K562 (cell line): ENCODE results near the gene NSUN6. TPM values are rescaled to one million over a fixed set of nuclear protein-coding genes. Genes with fewer than 3 reads are reported as not detected.

Source experiments
- ATAC-seq: fragments of 200-7000 bp; cut with Tn5 transposase; 3 replicates; pipeline ENCODE4 v1.9.1; 2020; ENCODE audit warnings: moderate library complexity
- BruUV-seq: library from RNA; stranded (reverse); fragments of 400-500 nt; replicated peaks from 2 replicates; lab custom pipeline; 2021; lab: Mats Ljungman, UMichigan
- CTCF ChIA-PET: fragments of 300-600 bp; formaldehyde crosslinking; extraction: SDS; loops from one replicate; lab custom pipeline; 2021; ENCODE audit warnings: low intra/inter-chr PET ratio; lab: Yijun Ruan, JAX
- POLR2A ChIA-PET: fragments of 300-600, 350-650 bp; sonication (Branson Sonifier 250); formaldehyde crosslinking; extraction: SDS; loops from one replicate; lab custom pipeline; 2021; ENCODE audit warnings: antibody characterized with exemption, inconsistent platforms; lab: Yijun Ruan, JAX
- DNase-seq, 4 experiments: peaks; one replicate each; pipeline versions ENCODE4 v3.0.0 to v3.0.0-alpha.2; 2011 to 2018; ENCODE audit warnings: low spot score in 3 of 4, mixed read lengths in 3 of 4; ENCODE audit errors: extremely low read depth in 1 of 4
- FAIRE-seq: peaks from 2 replicates; lab custom pipeline; 2011; peaks lifted over from hg19 to GRCh38; lab: Jason Lieb, UNC
- H2AFZ ChIP-seq: 2 replicates; pipeline ENCODE4 v1.6.0; 2011; ENCODE audit warnings: low read depth, low read length, control low read depth, inconsistent platforms
- H3K27ac ChIP-seq: fragments of 200-600 bp; 3 replicates; pipeline ENCODE4 v1.8.0; 2011; ENCODE audit warnings: low read depth, mild to moderate bottlenecking, control low read depth, inconsistent platforms, low read length, moderate library complexity, mixed read lengths; ENCODE audit errors: extremely low read depth
- H3K27me3 ChIP-seq, 2 experiments: fragments of 300-600 bp in 1 of 2; 2 replicates in 1 of 2; 3 replicates in 1 of 2; pipeline versions ENCODE4 v1.6.0 to v1.8.0; 2011; ENCODE audit warnings: inconsistent platforms in 2 of 2, low read length in 2 of 2, mild to moderate bottlenecking in 1 of 2, mixed read lengths in 1 of 2, moderate library complexity in 1 of 2; ENCODE audit not compliant: control insufficient read depth in 2 of 2, insufficient read depth in 2 of 2
- H3K36me3 ChIP-seq: fragments of 300-600 bp; 3 replicates; pipeline ENCODE4 v1.8.0; 2011; ENCODE audit warnings: mild to moderate bottlenecking, low read length, inconsistent platforms; ENCODE audit not compliant: control insufficient read depth, insufficient read depth
- H3K4me1 ChIP-seq, 2 experiments: fragments of 200-600 bp in 1 of 2; replicated peaks in 1 of 2; 2 replicates in 1 of 2; 3 replicates in 1 of 2; pipeline versions ENCODE4 v1.5.1 to v1.8.0; 2011; ENCODE audit warnings: inconsistent platforms in 2 of 2, low read length in 2 of 2, mild to moderate bottlenecking in 1 of 2, mixed read lengths in 1 of 2, moderate library complexity in 1 of 2; ENCODE audit not compliant: control insufficient read depth in 2 of 2, insufficient read depth in 2 of 2
- H3K4me2 ChIP-seq: 2 replicates; pipeline ENCODE4 v1.6.1; 2011; ENCODE audit warnings: low read length, control low read depth, inconsistent platforms, mixed read lengths; ENCODE audit not compliant: insufficient read depth
- H3K4me3 ChIP-seq: fragments of 200-600 bp; sonication (generic), shearing (Covaris generic); 2 replicates; pipeline ENCODE4 v1.5.1; 2016; ENCODE audit warnings: control low read depth, inconsistent platforms
- H3K79me2 ChIP-seq: fragments of 200-600 bp; 3 replicates; pipeline ENCODE4 v1.8.0; 2011; ENCODE audit warnings: low read length, inconsistent platforms; ENCODE audit not compliant: control insufficient read depth, insufficient read depth
- H3K9ac ChIP-seq, 2 experiments: 2 replicates each; pipeline versions ENCODE4 v1.6.0 to v1.6.1; 2011; ENCODE audit warnings: low read depth in 2 of 2, low read length in 2 of 2, control low read depth in 1 of 2, inconsistent platforms in 1 of 2, mild to moderate bottlenecking in 1 of 2, mixed read lengths in 1 of 2; ENCODE audit not compliant: insufficient read depth in 1 of 2
- H3K9me1 ChIP-seq: one replicate; pipeline ENCODE4 v1.6.0; 2011; ENCODE audit warnings: inconsistent platforms, mild to moderate bottlenecking, low read length, moderate library complexity; ENCODE audit not compliant: control insufficient read depth, insufficient read depth
- H3K9me3 ChIP-seq: replicated peaks from 2 replicates; pipeline ENCODE4 v1.5.1; 2011; ENCODE audit warnings: low read depth, low read length, inconsistent platforms; ENCODE audit not compliant: control insufficient read depth, insufficient read depth
- H4K20me1 ChIP-seq: replicated peaks from 2 replicates; pipeline ENCODE4 v1.6.1; 2011; ENCODE audit warnings: low read length, inconsistent platforms, mixed read lengths; ENCODE audit not compliant: control insufficient read depth, insufficient read depth
- NEUROD1 ChIP-seq: fragments of 150-350 bp; IDR thresholded peaks from 2 replicates; pipeline ENCODE4 v1.6.1; 2014; ENCODE audit warnings: borderline replicate concordance, low read length, low read depth; ENCODE audit not compliant: partially characterized antibody
- PYGO2 ChIP-seq: fragments of 450-650 bp; IDR thresholded peaks from 2 replicates; pipeline ENCODE4 v1.6.1; 2016; ENCODE audit warnings: mild to moderate bottlenecking, missing genetic modification characterization, moderate library complexity, missing compliant biosample characterization
- WGBS: fragments of 100-300 bp; shearing (Covaris generic); methylation state at CpG from one replicate; pipeline ENCODE4 v1.1.6; 2016; ENCODE audit warnings: low coverage, mixed read lengths; ENCODE audit not compliant: insufficient coverage; ENCODE audit errors: missing lambda C conversion rate; 5-methylcytosine and 5-hydroxymethylcytosine counted together
- in situ Hi-C: fragments of 300-500 bp; cut with MboI; formaldehyde crosslinking; loops from 4 replicates; pipeline ENCODE4 v1.15.0; 2018; ENCODE audit warnings: inconsistent platforms, mixed read lengths
- intact Hi-C: fragments of 100-400 bp; cut with micrococcal nuclease; formaldehyde crosslinking; loops from 2 replicates; pipeline ENCODE4 v1.14.2; 2022
- polyA plus RNA-seq, 8 experiments: library from polyadenylated mRNA; depleted of rRNA in 4 of 8; stranded (reverse) in 5 of 8; unstranded in 3 of 8; fragments of >200 nt; fragmentation: Nextera tagmentation in 2 of 8; fragmentation: Illumina TruSeq in 1 of 8; extraction: Ambion mirVana in 2 of 8; extraction: Trizol in 1 of 8; gene quantifications; 2 replicates each; pipeline versions ENCODE4 v1.2.1 to v1.2.3, GENCODE V29; 2011 to 2014; ENCODE audit warnings: inconsistent platforms in 1 of 8, missing spikeins in 1 of 8
- total RNA-seq, 7 experiments: library from RNA; depleted of rRNA in 6 of 7; stranded (reverse); fragments of >200 nt in 6 of 7; fragmentation: Illumina TruSeq in 2 of 7; extraction: Trizol in 2 of 7; gene quantifications; 2 replicates each; pipeline versions ENCODE4 v1.2.1 to v1.2.3, GENCODE V29; 2011 to 2021; ENCODE audit warnings: low replicate concordance in 1 of 7
- TF ChIP-seq, protein P1 (sequence below): sonication (generic); formaldehyde crosslinking; IDR thresholded peaks from 2 replicates; pipeline ENCODE4 v1.8.0; 2022; ENCODE audit warnings: missing genetic modification reagents, mild to moderate bottlenecking, borderline replicate concordance
- TF ChIP-seq, protein P2 (sequence below), 2 experiments: fragments of 450-650 bp; conservative IDR thresholded peaks; 2 replicates each; pipeline ENCODE4 v1.6.1; 2017; ENCODE audit warnings: mild to moderate bottlenecking in 2 of 2, moderate library complexity in 2 of 2

NSUN6 gene
- total and polyA plus RNA-seq, 9 of the 15 experiments (the other 6 are each of a cell fraction or from before 2014, with no cell fraction given): 12.5 to 33.1 (median 24.2) TPM

DNA sequence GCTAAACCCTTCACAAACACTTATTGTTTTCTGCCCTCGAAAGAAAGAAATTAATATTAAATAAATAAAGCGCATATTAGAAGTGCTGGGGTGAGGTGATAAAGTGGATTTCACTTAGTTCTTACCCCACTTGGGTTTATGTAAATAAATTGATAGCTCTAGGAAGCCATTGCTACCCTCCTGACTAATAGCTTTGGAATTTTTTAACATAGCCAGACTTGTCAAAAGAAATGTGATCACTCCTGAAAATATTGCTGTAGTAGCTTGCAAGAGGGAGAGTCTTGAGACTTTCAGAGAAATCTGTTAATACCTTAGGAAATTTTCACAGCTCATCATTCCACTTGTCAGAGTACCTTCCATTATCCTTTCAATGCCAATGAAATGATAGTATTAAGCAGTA, 15.4 kb upstream of the NSUN6 start:
- no peak for DNase-seq
- TF ChIP-seq NEUROD1: no peak
- TF ChIP-seq, protein P1, sequence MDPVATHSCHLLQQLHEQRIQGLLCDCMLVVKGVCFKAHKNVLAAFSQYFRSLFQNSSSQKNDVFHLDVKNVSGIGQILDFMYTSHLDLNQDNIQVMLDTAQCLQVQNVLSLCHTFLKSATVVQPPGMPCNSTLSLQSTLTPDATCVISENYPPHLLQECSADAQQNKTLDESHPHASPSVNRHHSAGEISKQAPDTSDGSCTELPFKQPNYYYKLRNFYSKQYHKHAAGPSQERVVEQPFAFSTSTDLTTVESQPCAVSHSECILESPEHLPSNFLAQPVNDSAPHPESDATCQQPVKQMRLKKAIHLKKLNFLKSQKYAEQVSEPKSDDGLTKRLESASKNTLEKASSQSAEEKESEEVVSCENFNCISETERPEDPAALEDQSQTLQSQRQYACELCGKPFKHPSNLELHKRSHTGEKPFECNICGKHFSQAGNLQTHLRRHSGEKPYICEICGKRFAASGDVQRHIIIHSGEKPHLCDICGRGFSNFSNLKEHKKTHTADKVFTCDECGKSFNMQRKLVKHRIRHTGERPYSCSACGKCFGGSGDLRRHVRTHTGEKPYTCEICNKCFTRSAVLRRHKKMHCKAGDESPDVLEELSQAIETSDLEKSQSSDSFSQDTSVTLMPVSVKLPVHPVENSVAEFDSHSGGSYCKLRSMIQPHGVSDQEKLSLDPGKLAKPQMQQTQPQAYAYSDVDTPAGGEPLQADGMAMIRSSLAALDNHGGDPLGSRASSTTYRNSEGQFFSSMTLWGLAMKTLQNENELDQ (CRISPR knock-in tag): no peak
- TF ChIP-seq, protein P2, sequence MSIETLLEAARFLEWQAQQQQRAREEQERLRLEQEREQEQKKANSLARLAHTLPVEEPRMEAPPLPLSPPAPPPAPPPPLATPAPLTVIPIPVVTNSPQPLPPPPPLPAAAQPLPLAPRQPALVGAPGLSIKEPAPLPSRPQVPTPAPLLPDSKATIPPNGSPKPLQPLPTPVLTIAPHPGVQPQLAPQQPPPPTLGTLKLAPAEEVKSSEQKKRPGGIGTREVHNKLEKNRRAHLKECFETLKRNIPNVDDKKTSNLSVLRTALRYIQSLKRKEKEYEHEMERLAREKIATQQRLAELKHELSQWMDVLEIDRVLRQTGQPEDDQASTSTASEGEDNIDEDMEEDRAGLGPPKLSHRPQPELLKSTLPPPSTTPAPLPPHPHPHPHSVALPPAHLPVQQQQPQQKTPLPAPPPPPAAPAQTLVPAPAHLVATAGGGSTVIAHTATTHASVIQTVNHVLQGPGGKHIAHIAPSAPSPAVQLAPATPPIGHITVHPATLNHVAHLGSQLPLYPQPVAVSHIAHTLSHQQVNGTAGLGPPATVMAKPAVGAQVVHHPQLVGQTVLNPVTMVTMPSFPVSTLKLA (conservative IDR thresholded peaks at IDR 0.05): no peak
- no peak for TF ChIP-seq PYGO2 (tag)
- TF ChIP-seq, all 486 proteins: peak for 0
- FAIRE-seq: no peak
- no peak overlapping the region for H2AFZ ChIP-seq
- H4K20me1 ChIP-seq: 0 out of 2 replicates have a peak, but pooled peaks cover 2% of the 10 kb centered on the region
- H3K9me1 ChIP-seq: no peaks in the 10 kb centered on the region
- peaks cover 63% of the 10 kb centered on the region for H3K79me2 ChIP-seq
- no peak overlapping the region for H3K27ac ChIP-seq
- H3K4me1 ChIP-seq: peaks cover 0 to 9% of the 10 kb centered on the region in 2 experiments; a peak in 3 of 5 replicates
- H3K4me2 ChIP-seq: no peak overlapping the region
- 95% methylated on average over 2 of the region's 2 CpGs for WGBS
- H3K9me3 ChIP-seq: no peaks in the 10 kb centered on the region
- no peak overlapping the region for H3K4me3 ChIP-seq
- ChIA-PET CTCF (no interaction called here), POLR2A (interaction anchor here (1.0 to 1.3 kb wide), 2 partner anchors 9 to 12 kb away, joined by 4 read pairs; no protein-coding TSS in a partner anchor)
- peaks cover 50% of the 10 kb centered on the region; the same call in 2 of the 3 replicates for H3K36me3 ChIP-seq
- in situ Hi-C loops (no loop called here), intact Hi-C loops (no loop called here)
- H3K27me3 ChIP-seq: no peaks in the 10 kb centered on the region
- no peak for ATAC-seq
- BruUV-seq: no TSS peak
- H3K9ac ChIP-seq: no peak overlapping the region
